ENCODE data around the gene MRPS16. TPM values are rescaled to one million over a fixed set of nuclear protein-coding genes. Genes with fewer than 3 reads are reported as not detected.

Gene MRPS16
- total and polyA plus RNA-seq, 2 of the 13 experiments (the other 11 are each of a cell fraction or from before 2014, with no cell fraction given), result 70.1 to 135 TPM

DNA sequence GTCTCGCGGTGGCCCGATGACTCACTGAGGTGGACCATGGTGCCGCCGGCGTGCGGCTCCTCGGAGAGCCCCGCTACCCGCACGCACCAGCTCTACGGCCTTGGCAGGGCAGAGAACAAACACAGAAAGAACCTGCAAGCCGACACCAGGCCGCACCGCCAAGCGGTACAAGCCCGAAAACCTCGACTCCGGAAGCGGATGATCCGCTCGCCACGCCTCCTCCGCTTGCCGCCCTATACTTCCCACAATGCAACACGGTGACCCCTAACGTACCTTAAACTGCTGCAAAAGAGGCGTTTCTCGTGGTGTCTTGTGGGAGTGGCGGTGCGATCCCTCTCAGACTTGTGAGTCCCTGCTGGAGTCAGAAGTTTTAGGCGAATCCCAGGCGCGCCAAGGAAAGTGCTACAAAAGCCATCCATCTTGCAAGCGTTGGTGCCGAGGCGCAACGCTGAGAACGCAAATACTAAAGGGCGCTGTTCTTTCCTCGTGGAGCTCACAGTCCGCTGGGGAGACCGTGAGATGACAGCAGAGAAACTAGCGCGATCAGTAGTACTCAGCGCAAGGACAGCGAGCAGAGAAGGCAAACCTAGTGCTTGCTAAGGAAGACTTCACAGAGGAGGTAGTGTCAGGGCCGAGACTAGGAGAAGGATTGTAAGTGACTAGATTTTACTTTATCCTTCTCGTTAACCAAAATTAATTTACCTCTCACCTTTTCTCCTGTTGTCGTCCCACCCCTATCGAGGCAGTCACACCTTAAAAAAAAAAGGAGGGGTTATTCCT is at the start of gene MRPS16 (continued):
- peak; percentile 55 for TF ChIP-seq MNT (IDR thresholded peaks at IDR 0.05)
- peak; percentile 45 for TF ChIP-seq SUZ12 (IDR thresholded peaks at IDR 0.05; ENCODE audit: low read depth, low read length)
- no peak for TF ChIP-seq ZSCAN22 (CRISPR knock-in tag; IDR thresholded peaks at IDR 0.05)
- TF ChIP-seq RAD21 (CRISPR knock-in tag; IDR thresholded peaks at IDR 0.05), result peak; percentile 40; the same call in 1 of the 2 replicates
- no peak for TF ChIP-seq ATAD3A (CRISPR knock-in tag; IDR thresholded peaks at IDR 0.05)
- 0 out of 2 replicates have a peak, but pooled peaks have one; percentile 69 for TF ChIP-seq ZNF253 (CRISPR knock-in tag; IDR thresholded peaks at IDR 0.05; ENCODE audit: borderline replicate concordance)
- no peak for TF ChIP-seq PAWR (CRISPR knock-in tag; IDR thresholded peaks at IDR 0.05; ENCODE audit: borderline replicate concordance)
- 0 out of 2 replicates have a peak, but pooled peaks have one; percentile 46 for TF ChIP-seq ZBTB3 (CRISPR knock-in tag; IDR thresholded peaks at IDR 0.05; ENCODE audit: borderline replicate concordance, low read depth)
- peak; percentile 94 for TF ChIP-seq TARDBP (CRISPR knock-in tag; IDR thresholded peaks at IDR 0.05)
- TF ChIP-seq ETV5 (CRISPR knock-in tag; IDR thresholded peaks at IDR 0.05; ENCODE audit: borderline replicate concordance), result peak; percentile 95
- no peak for TF ChIP-seq CBX2 (IDR thresholded peaks at IDR 0.05; ENCODE audit: low read depth, low read length)
- no peak; the same call in 1 of the 2 replicates for TF ChIP-seq CBX2 (CRISPR knock-in tag; IDR thresholded peaks at IDR 0.05; ENCODE audit: low read depth)
- no peak for TF ChIP-seq TBL1XR1 (IDR thresholded peaks at IDR 0.05; ENCODE audit: borderline replicate concordance, low read length, partially characterized antibody)
- TF ChIP-seq, protein P1, sequence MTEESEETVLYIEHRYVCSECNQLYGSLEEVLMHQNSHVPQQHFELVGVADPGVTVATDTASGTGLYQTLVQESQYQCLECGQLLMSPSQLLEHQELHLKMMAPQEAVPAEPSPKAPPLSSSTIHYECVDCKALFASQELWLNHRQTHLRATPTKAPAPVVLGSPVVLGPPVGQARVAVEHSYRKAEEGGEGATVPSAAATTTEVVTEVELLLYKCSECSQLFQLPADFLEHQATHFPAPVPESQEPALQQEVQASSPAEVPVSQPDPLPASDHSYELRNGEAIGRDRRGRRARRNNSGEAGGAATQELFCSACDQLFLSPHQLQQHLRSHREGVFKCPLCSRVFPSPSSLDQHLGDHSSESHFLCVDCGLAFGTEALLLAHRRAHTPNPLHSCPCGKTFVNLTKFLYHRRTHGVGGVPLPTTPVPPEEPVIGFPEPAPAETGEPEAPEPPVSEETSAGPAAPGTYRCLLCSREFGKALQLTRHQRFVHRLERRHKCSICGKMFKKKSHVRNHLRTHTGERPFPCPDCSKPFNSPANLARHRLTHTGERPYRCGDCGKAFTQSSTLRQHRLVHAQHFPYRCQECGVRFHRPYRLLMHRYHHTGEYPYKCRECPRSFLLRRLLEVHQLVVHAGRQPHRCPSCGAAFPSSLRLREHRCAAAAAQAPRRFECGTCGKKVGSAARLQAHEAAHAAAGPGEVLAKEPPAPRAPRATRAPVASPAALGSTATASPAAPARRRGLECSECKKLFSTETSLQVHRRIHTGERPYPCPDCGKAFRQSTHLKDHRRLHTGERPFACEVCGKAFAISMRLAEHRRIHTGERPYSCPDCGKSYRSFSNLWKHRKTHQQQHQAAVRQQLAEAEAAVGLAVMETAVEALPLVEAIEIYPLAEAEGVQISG (CRISPR knock-in tag; IDR thresholded peaks at IDR 0.05), result peak; percentile 90
- TF ChIP-seq IKZF1 (IDR thresholded peaks at IDR 0.05), result no peak
- peak; percentile 88 for TF ChIP-seq RXRA (CRISPR knock-in tag; IDR thresholded peaks at IDR 0.05)
- peak; percentile 99 for TF ChIP-seq NR2C2 (CRISPR knock-in tag; IDR thresholded peaks at IDR 0.05; ENCODE audit: borderline replicate concordance)
- peak; percentile 76 for TF ChIP-seq AGO2 (optimal IDR thresholded peaks at IDR 0.05; ENCODE audit: low read depth, low read length)
- TF ChIP-seq ZNF503 (CRISPR knock-in tag; IDR thresholded peaks at IDR 0.05), result peak; percentile 38; the same call in 1 of the 2 replicates
- TF ChIP-seq, protein P2, sequence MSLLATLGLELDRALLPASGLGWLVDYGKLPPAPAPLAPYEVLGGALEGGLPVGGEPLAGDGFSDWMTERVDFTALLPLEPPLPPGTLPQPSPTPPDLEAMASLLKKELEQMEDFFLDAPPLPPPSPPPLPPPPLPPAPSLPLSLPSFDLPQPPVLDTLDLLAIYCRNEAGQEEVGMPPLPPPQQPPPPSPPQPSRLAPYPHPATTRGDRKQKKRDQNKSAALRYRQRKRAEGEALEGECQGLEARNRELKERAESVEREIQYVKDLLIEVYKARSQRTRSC (CRISPR knock-in tag; IDR thresholded peaks at IDR 0.05; ENCODE audit: low read depth), result no peak
- peak; percentile 90; the same call in 1 of the 2 replicates for TF ChIP-seq TSC22D2 (CRISPR knock-in tag; IDR thresholded peaks at IDR 0.05; ENCODE audit: borderline replicate concordance)
